ENCODE results near the gene COL5A2. TPM values are rescaled to one million over a fixed set of nuclear protein-coding genes. Genes with fewer than 3 reads are reported as not detected.
A peak's percentile ranks its signal among the peaks of the same experiment; 100 is the strongest.

Gene COL5A2
- total and polyA plus RNA-seq, 2 experiments from 2014 or later = 252 to 974 TPM

- Histone ChIP-seq H3K79me2 (ENCODE audit: insufficient read depth) (peaks cover 73% of the 10 kb centered on the region), H4K20me1 (ENCODE audit: insufficient read depth) (no peaks in the 10 kb centered on the region), H3K27me3 (replicated peaks; ENCODE audit: insufficient read depth) (no peaks in the 10 kb centered on the region), H3K4me2 (ENCODE audit: unreplicated experiment) (peak overlapping the region; percentile 97), H3K4me1 (ENCODE audit: insufficient read depth) (peaks cover 76% of the 10 kb centered on the region), H3K36me3 (ENCODE audit: low read depth) (peaks cover 48% of the 10 kb centered on the region), H2AFZ (no peak overlapping the region), H3K9ac (peak overlapping the region; percentile 90), H3F3A (ENCODE audit: insufficient read depth) (peaks cover 63% of the 10 kb centered on the region), H3K9me2 (ENCODE audit: insufficient read depth) (no peaks in the 10 kb centered on the region), H3K9me3 (ENCODE audit: low read depth) (no peaks in the 10 kb centered on the region), H3K4me3 (peak overlapping the region; percentile 85), H3K27ac (peak overlapping the region; percentile 89)
- TF ChIP-seq EZH2phosphoT487 (IDR thresholded peaks at IDR 0.05; ENCODE audit: insufficient read depth, low read depth) = no peak
- no peak for TF ChIP-seq EZH2 (IDR thresholded peaks at IDR 0.05; ENCODE audit: insufficient read depth, poor library complexity, severe bottlenecking)
- in situ Hi-C loops (cut with MboI) = no loop called here
- DNase-seq = peak; percentile 92
- 1 to 5% methylated on average over 5 of the region's 5 CpGs for WGBS, 2 experiments (ENCODE audit: low coverage in 1 of 2, low lambda C conversion rate in 2 of 2, missing lambda C conversion rate in 2 of 2)
Observed at GRCh38 chr2:188984680-188985079, 194.9 kb downstream of the COL5A2 start.

- Histone ChIP-seq H3K27me3 (replicated peaks; ENCODE audit: insufficient read depth) (no peaks in the 10 kb centered on the region), H3F3A (ENCODE audit: insufficient read depth) (peaks cover 65% of the 10 kb centered on the region), H2AFZ (no peak overlapping the region), H3K9ac (peak overlapping the region; percentile 90), H3K4me1 (ENCODE audit: insufficient read depth) (peaks cover 82% of the 10 kb centered on the region), H3K79me2 (ENCODE audit: insufficient read depth) (peaks cover 74% of the 10 kb centered on the region), H4K20me1 (ENCODE audit: insufficient read depth) (no peaks in the 10 kb centered on the region), H3K9me3 (ENCODE audit: low read depth) (no peaks in the 10 kb centered on the region), H3K27ac (peak overlapping the region; percentile 89), H3K36me3 (ENCODE audit: low read depth) (peaks cover 42% of the 10 kb centered on the region), H3K4me2 (ENCODE audit: unreplicated experiment) (peak overlapping the region; percentile 97), H3K4me3 (peak overlapping the region; percentile 85), H3K9me2 (ENCODE audit: insufficient read depth) (no peaks in the 10 kb centered on the region)
- TF ChIP-seq EZH2phosphoT487 (IDR thresholded peaks at IDR 0.05; ENCODE audit: insufficient read depth, low read depth) (no peak), EZH2 (IDR thresholded peaks at IDR 0.05; ENCODE audit: insufficient read depth, poor library complexity, severe bottlenecking) (no peak)
- in situ Hi-C loops (cut with MboI) = no loop called here
- peak; percentile 88 for DNase-seq
Observed at GRCh38 chr2:188984065-188984491, 195.5 kb downstream of the COL5A2 start.

DNA sequence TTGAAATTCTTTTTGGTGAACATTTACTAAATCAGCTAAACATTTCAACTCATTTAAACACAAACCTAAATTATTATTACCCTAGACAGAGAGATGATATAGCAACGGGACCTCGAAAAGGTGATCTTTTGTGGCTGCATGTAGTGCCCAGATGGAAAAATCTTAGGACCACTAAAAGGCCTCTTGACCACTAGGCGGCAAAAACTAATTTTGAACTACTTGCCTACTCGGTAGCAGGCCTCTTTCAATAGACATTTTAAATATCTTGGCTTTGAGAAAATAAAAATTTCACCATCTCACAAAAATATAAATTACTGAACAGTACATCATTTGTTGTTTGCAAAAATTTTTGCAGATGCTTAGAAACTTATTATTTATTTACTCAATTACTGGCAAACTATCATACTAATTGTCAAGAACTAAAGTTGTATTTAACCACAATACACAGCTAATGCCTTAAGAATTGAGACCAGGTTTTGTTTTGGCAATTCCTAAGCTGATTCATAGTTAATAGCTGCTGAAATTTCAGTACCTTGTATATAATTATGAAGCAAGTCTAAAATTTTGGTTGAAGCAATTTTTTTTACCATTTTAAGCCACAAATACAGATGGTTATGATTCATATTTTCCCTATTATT lies 196.0 kb downstream of the COL5A2 start:
- no peak overlapping the region for H2AFZ ChIP-seq
- H3K36me3 ChIP-seq (ENCODE audit: low read depth) = peaks cover 37% of the 10 kb centered on the region
- WGBS, 2 experiments (ENCODE audit: low coverage in 1 of 2, low lambda C conversion rate in 2 of 2, missing lambda C conversion rate in 2 of 2) = 2% methylated on average over 4 of the region's 4 CpGs
- H4K20me1 ChIP-seq (ENCODE audit: insufficient read depth) = no peaks in the 10 kb centered on the region
- peaks cover 84% of the 10 kb centered on the region for H3K4me1 ChIP-seq (ENCODE audit: insufficient read depth)
- in situ Hi-C loops (cut with MboI) = no loop called here
- DNase-seq = peak; percentile 84
- H3F3A ChIP-seq (ENCODE audit: insufficient read depth) = peaks cover 70% of the 10 kb centered on the region
- peak overlapping the region; percentile 85 for H3K4me3 ChIP-seq
- H3K9me3 ChIP-seq (ENCODE audit: low read depth) = no peaks in the 10 kb centered on the region
- H3K79me2 ChIP-seq (ENCODE audit: insufficient read depth) = peaks cover 79% of the 10 kb centered on the region
- H3K4me2 ChIP-seq (ENCODE audit: unreplicated experiment) = peak overlapping the region; percentile 97
- peak overlapping the region; percentile 89 for H3K27ac ChIP-seq
- H3K27me3 ChIP-seq (replicated peaks; ENCODE audit: insufficient read depth) = no peaks in the 10 kb centered on the region
- peak overlapping the region; percentile 90 for H3K9ac ChIP-seq
- TF ChIP-seq EZH2 (IDR thresholded peaks at IDR 0.05; ENCODE audit: insufficient read depth, poor library complexity, severe bottlenecking) (no peak), EZH2phosphoT487 (IDR thresholded peaks at IDR 0.05; ENCODE audit: insufficient read depth, low read depth) (peak; percentile 76; the same call in 1 of the 2 replicates)
- no peaks in the 10 kb centered on the region for H3K9me2 ChIP-seq (ENCODE audit: insufficient read depth)

Small RNA genes within 50 kb of the gene (microRNA-seq; reads per million reads assigned to microRNA genes)
- 13.3 reads per million, percentile 20 among the genes with 10 or more reads in this experiment for gene MIR3129 (ENCODE audit: borderline number of aligned reads)
- gene MIR3606 (ENCODE audit: borderline number of aligned reads) = 2.0 reads per million

Small RNA genes within 50 kb of the gene (small RNA-seq; reads per million reads assigned to genes)
- not detected for gene MIR3129 (ENCODE audit: low read depth, low replicate concordance)

Other genes starting within 250 kb of the COL5A2 start
- gene COL3A1, start 205.4 kb downstream of the COL5A2 start, total RNA-seq (2014; rRNA removed; shearing (Covaris generic)) = 2,141 and 2,153 TPM in 2 replicates
- gene COL3A1, start 205.4 kb downstream of the COL5A2 start, polyA plus RNA-seq (2016; fragmentation: Nextera tagmentation; extraction: Ambion mirVana) = 977 and 987 TPM in 2 replicates